Neuronal stem cell (in vitro differentiated cells): ENCODE results near the gene TSSC4. TPM values are rescaled to one million over a fixed set of nuclear protein-coding genes. Genes with fewer than 3 reads are reported as not detected.
A peak's percentile ranks its signal among the peaks of the same experiment; 100 is the strongest.

Experiments
- DNase-seq: peaks from one replicate; pipeline ENCODE4 v3.0.0-alpha.2; 2013; ENCODE audit warnings: low spot score
- H2AFZ ChIP-seq: one replicate; pipeline ENCODE4 v1.6.1; 2013; ENCODE audit warnings: mild to moderate bottlenecking, low read length, inconsistent platforms
- H2AK5ac ChIP-seq: 2 replicates; pipeline ENCODE4 v1.6.1; 2013; ENCODE audit warnings: low read depth, mild to moderate bottlenecking, inconsistent platforms, low read length, moderate library complexity, mixed read lengths
- H2BK120ac ChIP-seq: 2 replicates; pipeline ENCODE4 v1.6.1; 2013; ENCODE audit warnings: low read depth, mild to moderate bottlenecking, inconsistent platforms, low read length, moderate library complexity, mixed read lengths
- H2BK12ac ChIP-seq: one replicate; pipeline ENCODE4 v1.6.1; 2013; ENCODE audit warnings: low read length, inconsistent platforms
- H2BK15ac ChIP-seq: 2 replicates; pipeline ENCODE4 v1.6.1; 2013; ENCODE audit warnings: mild to moderate bottlenecking, low read length, inconsistent platforms, mixed read lengths
- H2BK5ac ChIP-seq: one replicate; pipeline ENCODE4 v1.6.1; 2013; ENCODE audit warnings: inconsistent platforms, mild to moderate bottlenecking, low read length, moderate library complexity
- H3K14ac ChIP-seq: one replicate; pipeline ENCODE4 v1.6.1; 2013; ENCODE audit warnings: low read length, inconsistent platforms
- H3K18ac ChIP-seq: 2 replicates; pipeline ENCODE4 v1.6.1; 2013; ENCODE audit warnings: low read length, inconsistent platforms
- H3K23ac ChIP-seq: 2 replicates; pipeline ENCODE4 v1.6.1; 2013; ENCODE audit warnings: low read depth, mild to moderate bottlenecking, mixed read lengths, low read length, inconsistent platforms; ENCODE audit not compliant: poor library complexity
- H3K27ac ChIP-seq: replicated peaks from 3 replicates; pipeline ENCODE4 v1.5.1; 2013; ENCODE audit warnings: low read length, inconsistent platforms
- H3K27me3 ChIP-seq, 3 experiments: 2 replicates each; pipeline ENCODE4 v1.6.1; 2013; ENCODE audit warnings: low read length in 3 of 3, mild to moderate bottlenecking in 2 of 3, inconsistent platforms in 1 of 3, low read depth in 1 of 3, mixed read lengths in 1 of 3, moderate library complexity in 1 of 3; ENCODE audit not compliant: control insufficient read depth in 3 of 3, insufficient read depth in 3 of 3
- H3K36me3 ChIP-seq, 2 donors: replicated peaks in 1 of 2; 2 replicates each; pipeline ENCODE4 v1.6.1; 2013; ENCODE audit warnings: low read length in 2 of 2; ENCODE audit not compliant: control insufficient read depth in 2 of 2, insufficient read depth in 2 of 2
- H3K4ac ChIP-seq: 2 replicates; pipeline ENCODE4 v1.6.1; 2013; ENCODE audit warnings: inconsistent platforms, mild to moderate bottlenecking, low read length, moderate library complexity
- H3K4me1 ChIP-seq, 2 donors: 1 replicate in 1 of 2; 2 replicates in 1 of 2; pipeline ENCODE4 v1.6.1; 2013; ENCODE audit warnings: low read length in 2 of 2, low read depth in 1 of 2; ENCODE audit not compliant: control insufficient read depth in 2 of 2, insufficient read depth in 1 of 2
- H3K4me2 ChIP-seq: one replicate; pipeline ENCODE4 v1.6.1; 2013; ENCODE audit warnings: mild to moderate bottlenecking, low read length, inconsistent platforms; ENCODE audit not compliant: insufficient read depth, poor library complexity, severe bottlenecking
- H3K4me3 ChIP-seq, 2 donors: 2 replicates each; pipeline ENCODE4 v1.5.1; 2013; ENCODE audit warnings: low read length in 2 of 2, mild to moderate bottlenecking in 2 of 2, inconsistent platforms in 1 of 2, moderate library complexity in 1 of 2
- H3K79me1 ChIP-seq: one replicate; pipeline ENCODE4 v1.6.1; 2013; ENCODE audit warnings: low read depth, mild to moderate bottlenecking, inconsistent platforms, low read length, moderate library complexity
- H3K9ac ChIP-seq: one replicate; pipeline ENCODE4 v1.6.1; 2013; ENCODE audit warnings: mild to moderate bottlenecking, low read depth, low read length, inconsistent platforms; ENCODE audit not compliant: poor library complexity
- H3K9me3 ChIP-seq, 2 donors: replicated peaks in 1 of 2; 2 replicates each; pipeline versions ENCODE3 to v1.6.1; 2013; ENCODE audit warnings: low read length in 2 of 2, mild to moderate bottlenecking in 2 of 2, inconsistent platforms in 1 of 2, low read depth in 1 of 2, mixed read lengths in 1 of 2, moderate library complexity in 1 of 2; ENCODE audit not compliant: control insufficient read depth in 2 of 2, insufficient read depth in 1 of 2
- H4K8ac ChIP-seq: one replicate; pipeline ENCODE4 v1.6.1; 2013; ENCODE audit warnings: low read depth, mild to moderate bottlenecking, inconsistent platforms, low read length, moderate library complexity
- H4K91ac ChIP-seq: one replicate; pipeline ENCODE4 v1.6.1; 2013; ENCODE audit warnings: low read length, low read depth, mild to moderate bottlenecking, inconsistent platforms; ENCODE audit not compliant: poor library complexity
- WGBS, 2 donors: extraction: QIAGEN DNeasy Blood & Tissue Kit; methylation state at CpG; one replicate each; pipeline ENCODE4 v1.1.7; 2013; ENCODE audit warnings: missing lambda C conversion rate in 2 of 2, mixed read lengths in 1 of 2; ENCODE audit not compliant: insufficient read length in 2 of 2, insufficient replicate concordance in 1 of 2; ENCODE audit errors: extremely low coverage in 2 of 2; 5-methylcytosine and 5-hydroxymethylcytosine counted together
- polyA plus RNA-seq, 2 experiments: library from polyadenylated mRNA; stranded (reverse); fragments of 200-250 nt; gene quantifications; one replicate each; pipeline ENCODE4 v1.2.3, GENCODE V29; 2013

TSSC4 gene
- 50.8 TPM for polyA plus RNA-seq (2013, experiment 1 of 2)
- polyA plus RNA-seq (2013, experiment 2 of 2) = 54.1 TPM

GRCh38 chr11:2400069-2400761 is at the start of gene TSSC4:
Gene TSSC4 (plus strand): TSS chr11:2400750. CDS start chr11:2402634, 1,884 bp downstream.
- Histone ChIP-seq H3K79me1 (peaks cover 14% of the 10 kb centered on the region), H3K4me1 (peaks cover 12% of the 10 kb centered on the region in 2 donors), H2AFZ (peak within 1 kb of the TSS; percentile 90), H2BK12ac (peak within 1 kb of the TSS; percentile 22), H2BK120ac (peak within 1 kb of the TSS; percentile 67), H3K14ac (peak within 1 kb of the TSS; percentile 94), H3K36me3 (peaks cover 38 to 51% of the 10 kb centered on the region in 2 donors), H3K18ac (peak within 1 kb of the TSS; percentile 97), H3K4me2 (peak within 1 kb of the TSS; percentile 99), H3K4me3 (peak within 1 kb of the TSS; percentile 92 to 100), H2BK15ac (peak within 1 kb of the TSS; percentile 62), H3K23ac (peak within 1 kb of the TSS; percentile 99), H3K27me3 (no peaks in the 10 kb centered on the region), H3K9ac (peak within 1 kb of the TSS; percentile 98), H2BK5ac (peak within 1 kb of the TSS; percentile 99), H3K9me3 (no peaks in the 10 kb centered on the region), H3K4ac (peak within 1 kb of the TSS; percentile 99), H4K91ac (peak within 1 kb of the TSS; percentile 89), H2AK5ac (peak within 1 kb of the TSS; percentile 99), H3K27ac (peak within 1 kb of the TSS; percentile 80), H4K8ac (peak within 1 kb of the TSS; percentile 72)
- WGBS, 2 donors = no CpG with 5 or more reads among the region's 66 CpGs
- DNase-seq = peak; percentile 100

GRCh38 chr11:2351701-2352100 is 48.8 kb upstream of the TSSC4 start:
- Histone ChIP-seq H3K27ac (no peak overlapping the region), H3K4me2 (no peak overlapping the region), H3K9ac (no peak overlapping the region), H4K8ac (no peak overlapping the region), H2BK15ac (peak overlapping the region; percentile 30), H2BK12ac (no peak overlapping the region), H2BK120ac (no peak overlapping the region), H3K79me1 (no peaks in the 10 kb centered on the region), H3K14ac (no peak overlapping the region), H2BK5ac (no peak overlapping the region), H3K4ac (no peak overlapping the region), H3K27me3 (peaks cover 0 to 3% (median 0%) of the 10 kb centered on the region in 3 experiments), H2AFZ (no peak overlapping the region), H3K4me1 (no peaks in the 10 kb centered on the region), H4K91ac (peak overlapping the region; percentile 79), H3K9me3 (peaks cover 0 to 15% of the 10 kb centered on the region in 2 donors), H3K18ac (peak overlapping the region; percentile 74), H3K36me3 (no peaks in the 10 kb centered on the region), H2AK5ac (peak overlapping the region; percentile 75), H3K23ac (peak overlapping the region; percentile 43), H3K4me3 (peak overlapping the region in 1 of 2 donors; percentile 15)
- no CpG with 5 or more reads among the region's 3 CpGs for WGBS, 2 donors
- no peak for DNase-seq

- Histone ChIP-seq H2BK15ac (no peak overlapping the region), H3K4me3 (no peak overlapping the region), H4K91ac (peak overlapping the region; percentile 72), H2AK5ac (no peak overlapping the region), H2BK5ac (no peak overlapping the region), H3K27me3 (peaks cover 0 to 3% (median 0%) of the 10 kb centered on the region in 3 experiments), H3K36me3 (no peaks in the 10 kb centered on the region), H3K23ac (no peak overlapping the region), H3K4me1 (no peaks in the 10 kb centered on the region), H2BK120ac (no peak overlapping the region), H3K27ac (no peak overlapping the region), H2BK12ac (no peak overlapping the region), H3K9ac (no peak overlapping the region), H4K8ac (no peak overlapping the region), H2AFZ (no peak overlapping the region), H3K18ac (no peak overlapping the region), H3K4ac (no peak overlapping the region), H3K14ac (no peak overlapping the region), H3K9me3 (peaks cover 0 to 12% of the 10 kb centered on the region in 2 donors), H3K4me2 (no peak overlapping the region), H3K79me1 (no peaks in the 10 kb centered on the region)
- no CpG with 5 or more reads among the region's 4 CpGs for WGBS, 2 donors
- no peak for DNase-seq
Observed at GRCh38 chr11:2352420-2352819, 48.1 kb upstream of the TSSC4 start.

GRCh38 chr11:2355000-2355644 is 45.4 kb upstream of the TSSC4 start:
- H3K79me1 ChIP-seq = no peaks in the 10 kb centered on the region
- no CpG with 5 or more reads among the region's 7 CpGs for WGBS, 2 donors

More at GRCh38 chr11:2355000-2355644, 45.4 kb upstream of the TSSC4 start:
- H3K36me3 ChIP-seq = no peaks in the 10 kb centered on the region
- H3K27ac ChIP-seq = no peak overlapping the region
- H3K14ac ChIP-seq = no peak overlapping the region
- no peak overlapping the region for H2BK12ac ChIP-seq
- H2AFZ ChIP-seq = no peak overlapping the region
- peaks cover 0 to under 1% of the 10 kb centered on the region in 2 donors for H3K4me1 ChIP-seq
- no peak overlapping the region for H3K23ac ChIP-seq
- H2BK5ac ChIP-seq = no peak overlapping the region
- H3K9ac ChIP-seq = no peak overlapping the region
- H4K91ac ChIP-seq = no peak overlapping the region
- H2BK15ac ChIP-seq = no peak overlapping the region
- DNase-seq = no peak
- no peak overlapping the region for H2AK5ac ChIP-seq
- no peak overlapping the region for H3K4me2 ChIP-seq
- H3K4ac ChIP-seq = no peak overlapping the region
- no peak overlapping the region for H3K4me3 ChIP-seq
- H3K9me3 ChIP-seq = peaks cover 0 to 7% of the 10 kb centered on the region in 2 donors
- H2BK120ac ChIP-seq = no peak overlapping the region
- H3K18ac ChIP-seq = no peak overlapping the region
- H4K8ac ChIP-seq = no peak overlapping the region
- peaks cover 0 to 2% (median 0%) of the 10 kb centered on the region in 3 experiments for H3K27me3 ChIP-seq
